Liver (tissue), 9 donors: Measurements from ENCODE around the gene SPRYD4. TPM values are rescaled to one million over a fixed set of nuclear protein-coding genes. Genes with fewer than 3 reads are reported as not detected.
A peak's percentile ranks its signal among the peaks of the same experiment; 100 is the strongest.

ENCODE experiments used
- DNase-seq: peaks from one replicate; pipeline ENCODE4 v3.0.0-alpha.2; 2017; ENCODE audit warnings: low spot score
- H3K27ac ChIP-seq, 2 donors: one replicate each; pipeline ENCODE4 v1.7.0; 2013; ENCODE audit warnings: inconsistent platforms in 2 of 2, low read length in 2 of 2, control low read depth in 1 of 2, low read depth in 1 of 2, mild to moderate bottlenecking in 1 of 2
- H3K27me3 ChIP-seq, 4 donors: one replicate each; pipeline versions ENCODE4 v1.6.1 to v1.7.0; 2013; ENCODE audit warnings: low read length in 3 of 4, inconsistent platforms in 1 of 4, mild to moderate bottlenecking in 1 of 4, moderate library complexity in 1 of 4; ENCODE audit not compliant: control insufficient read depth in 4 of 4, insufficient read depth in 4 of 4
- H3K36me3 ChIP-seq, 4 donors: one replicate each; pipeline versions ENCODE4 v1.6.1 to v1.7.0; 2013; ENCODE audit warnings: low read length in 3 of 4, mild to moderate bottlenecking in 3 of 4, low read depth in 1 of 4, moderate library complexity in 1 of 4; ENCODE audit not compliant: control insufficient read depth in 4 of 4, insufficient read depth in 3 of 4
- H3K4me1 ChIP-seq, 4 donors: one replicate each; pipeline versions ENCODE4 v1.6.1 to v1.7.0; 2013; ENCODE audit warnings: low read length in 3 of 4, mild to moderate bottlenecking in 3 of 4, moderate library complexity in 1 of 4; ENCODE audit not compliant: control insufficient read depth in 4 of 4, insufficient read depth in 4 of 4
- H3K4me3 ChIP-seq, 3 donors: one replicate each; pipeline versions ENCODE4 v1.6.1 to v1.7.0; 2013; ENCODE audit warnings: low read length in 3 of 3, control low read depth in 1 of 3, low read depth in 1 of 3, mild to moderate bottlenecking in 1 of 3
- H3K9ac ChIP-seq, 2 donors: one replicate each; pipeline ENCODE4 v1.7.0; 2013; ENCODE audit warnings: low read length in 2 of 2, mild to moderate bottlenecking in 2 of 2, moderate library complexity in 2 of 2, control low read depth in 1 of 2, low read depth in 1 of 2
- H3K9me3 ChIP-seq, 4 donors: one replicate each; pipeline versions ENCODE4 v1.6.1 to v1.7.0; 2013; ENCODE audit warnings: low read length in 3 of 4; ENCODE audit not compliant: control insufficient read depth in 4 of 4
- ATF3 ChIP-seq: IDR thresholded peaks from 2 replicates; pipeline ENCODE4 v1.6.1; 2016; ENCODE audit warnings: antibody characterized with exemption
- CTCF ChIP-seq: fragments of 150-350 bp; IDR thresholded peaks from 2 replicates; pipeline ENCODE4 v1.5.1; 2017; ENCODE audit warnings: improper control_type of control experiment, low read depth, low read length; ENCODE audit not compliant: missing input control
- EGR1 ChIP-seq, 2 donors: IDR thresholded peaks; 2 replicates each; pipeline ENCODE4 v1.6.1; 2016 to 2018; ENCODE audit warnings: antibody characterized with exemption in 2 of 2, low read depth in 2 of 2
- FOXA2 ChIP-seq: IDR thresholded peaks from 2 replicates; pipeline ENCODE4 v1.6.1; 2016; ENCODE audit warnings: antibody characterized with exemption
- GABPA ChIP-seq, 2 donors: IDR thresholded peaks in 1 of 2; conservative IDR thresholded peaks in 1 of 2; 2 replicates each; pipeline ENCODE4 v1.6.1; 2016; ENCODE audit warnings: antibody characterized with exemption in 2 of 2, mild to moderate bottlenecking in 1 of 2, moderate library complexity in 1 of 2
- HNF4A ChIP-seq, 2 donors: conservative IDR thresholded peaks; 2 replicates each; pipeline ENCODE4 v1.6.1; 2016; ENCODE audit warnings: antibody characterized with exemption in 2 of 2, mild to moderate bottlenecking in 2 of 2
- HNF4G ChIP-seq: IDR thresholded peaks from 2 replicates; pipeline ENCODE4 v1.6.1; 2016; ENCODE audit warnings: antibody characterized with exemption
- MAX ChIP-seq: IDR thresholded peaks from 2 replicates; pipeline ENCODE4 v1.6.1; 2016; ENCODE audit warnings: antibody characterized with exemption
- NR2F2 ChIP-seq: IDR thresholded peaks from 2 replicates; pipeline ENCODE4 v1.6.1; 2016; ENCODE audit warnings: antibody characterized with exemption
- RAD21 ChIP-seq, 2 donors: IDR thresholded peaks; 2 replicates each; pipeline ENCODE4 v1.6.1; 2016; ENCODE audit warnings: antibody characterized with exemption in 2 of 2, mild to moderate bottlenecking in 2 of 2
- REST ChIP-seq: IDR thresholded peaks from 2 replicates; pipeline ENCODE4 v1.6.1; 2016; ENCODE audit warnings: antibody characterized with exemption, mild to moderate bottlenecking
- RXRA ChIP-seq, 2 donors: IDR thresholded peaks; 2 replicates each; pipeline ENCODE4 v1.6.1; 2017 to 2018; ENCODE audit warnings: antibody characterized with exemption in 2 of 2, mild to moderate bottlenecking in 1 of 2
- TAF1 ChIP-seq: conservative IDR thresholded peaks from 2 replicates; pipeline ENCODE4 v1.6.1; 2016; ENCODE audit warnings: antibody characterized with exemption, mild to moderate bottlenecking
- ZBTB33 ChIP-seq: IDR thresholded peaks from 2 replicates; pipeline ENCODE4 v1.6.1; 2016; ENCODE audit warnings: antibody characterized with exemption
- WGBS: extraction: QIAGEN DNeasy Blood & Tissue Kit; methylation state at CpG from one replicate; pipeline ENCODE4 v1.1.7; 2013; 5-methylcytosine and 5-hydroxymethylcytosine counted together
- polyA plus RNA-seq, 2 donors: library from polyadenylated mRNA; stranded (reverse) in 1 of 2; unstranded in 1 of 2; fragments of 200-250 nt in 1 of 2; fragments of >200 nt in 1 of 2; fragmentation: Nextera tagmentation in 1 of 2; extraction: Ambion mirVana in 1 of 2; gene quantifications; one replicate each; pipeline versions ENCODE4 v1.2.1 to v1.2.3, GENCODE V29; 2013 to 2015
- total RNA-seq, 2 donors: library from RNA; depleted of rRNA; stranded (reverse); fragments of >200 nt; gene quantifications; one replicate each; pipeline ENCODE4 v1.2.3, GENCODE V29; 2014
- donor health status: healthy.
- donor health status: healthy.
- donor health status: healthy.
- donor health status: healthy.
- donor health status: healthy.

The SPRYD4 gene
- total and polyA plus RNA-seq, 4 donors = 3.8 to 13.0 (median 7.6) TPM

- Histone ChIP-seq H3K9ac (no peak overlapping the region), H3K4me1 (peaks cover 1 to 57% (median 34%) of the 10 kb centered on the region in 4 donors), H3K4me3 (no peak overlapping the region), H3K9me3 (no peaks in the 10 kb centered on the region), H3K27ac (peak overlapping the region; percentile 23 to 42), H3K36me3 (peaks cover 0 to 1% (median 0%) of the 10 kb centered on the region in 4 donors), H3K27me3 (no peaks in the 10 kb centered on the region)
- WGBS = 83% methylated on average over 1 of the region's 1 CpG
- TF ChIP-seq HNF4G = no peak
- TF ChIP-seq EGR1 (IDR thresholded peaks at IDR 0.05; ENCODE audit: low read depth in 2 of 2) = no peak
- TF ChIP-seq RXRA (IDR thresholded peaks at IDR 0.05) = no peak
- TF ChIP-seq RAD21 (IDR thresholded peaks at IDR 0.05) = no peak
- no peak for TF ChIP-seq TAF1
- TF ChIP-seq GABPA (IDR thresholded peaks at IDR 0.05 in 1 of 2, conservative IDR thresholded peaks at IDR 0.05 in 1 of 2) = no peak
- no peak for TF ChIP-seq CTCF
- no peak for TF ChIP-seq ZBTB33
- no peak for TF ChIP-seq FOXA2
- TF ChIP-seq NR2F2 = no peak
- no peak for TF ChIP-seq ATF3
- DNase-seq = no peak
These were observed 16.2 kb downstream of the SPRYD4 start for GRCh38 chr12:56484566-56484965.

GRCh38 chr12:56486694-56487093 lies 18.3 kb downstream of the SPRYD4 start:
- DNase-seq = no peak
- Histone ChIP-seq H3K4me1 (peaks cover 0 to 47% (median 28%) of the 10 kb centered on the region in 4 donors), H3K9ac (no peak overlapping the region), H3K9me3 (no peaks in the 10 kb centered on the region), H3K27ac (peak overlapping the region; percentile 78 to 81), H3K4me3 (peak overlapping the region; percentile 54 to 60 (median 55)), H3K27me3 (no peaks in the 10 kb centered on the region), H3K36me3 (peaks cover 0 to 1% (median 0%) of the 10 kb centered on the region in 4 donors)
- 65% methylated on average over 12 of the region's 12 CpGs for WGBS
- TF ChIP-seq EGR1 (IDR thresholded peaks at IDR 0.05; ENCODE audit: low read depth in 2 of 2) (no peak), NR2F2 (no peak), HNF4A (conservative IDR thresholded peaks at IDR 0.05) (no peak), MAX (no peak), HNF4G (no peak)

GRCh38 chr12:56487448-56488040 lies 19.2 kb downstream of the SPRYD4 start:
- DNase-seq = peak; percentile 50

More at GRCh38 chr12:56487448-56488040, 19.2 kb downstream of the SPRYD4 start:
- TF ChIP-seq ATF3 (no peak), REST (peak; percentile 24), MAX (peak; percentile 64), RXRA (IDR thresholded peaks at IDR 0.05) (peak in 1 of 2 donors; percentile 38), EGR1 (IDR thresholded peaks at IDR 0.05; ENCODE audit: low read depth in 2 of 2) (peak; percentile 81 to 93)
- Histone ChIP-seq H3K4me1 (peaks cover 0 to 44% (median 27%) of the 10 kb centered on the region in 4 donors), H3K27ac (peak overlapping the region; percentile 78 to 81), H3K36me3 (peaks cover 0 to 1% (median 0%) of the 10 kb centered on the region in 4 donors), H3K9me3 (no peaks in the 10 kb centered on the region), H3K9ac (peak overlapping the region; percentile 30 to 52), H3K27me3 (no peaks in the 10 kb centered on the region), H3K4me3 (peak overlapping the region; percentile 54 to 60 (median 55))
- 4% methylated on average over 44 of the region's 44 CpGs for WGBS
